Tibial nerve (tissue), 4 donors: ENCODE measurements around the gene KIRREL3. TPM values are rescaled to one million over a fixed set of nuclear protein-coding genes. Genes with fewer than 3 reads are reported as not detected.

ENCODE experiments used
- DNase-seq, 2 donors: peaks; one replicate each; pipeline ENCODE4 v3.0.0-alpha.2; 2019; ENCODE audit warnings: low spot score in 2 of 2
- H3K27ac ChIP-seq, 4 donors: fragments of 200-600 bp; sonication (generic) in 3 of 4; one replicate each; pipeline ENCODE4 v1.5.1; 2017 to 2019; ENCODE audit warnings: mild to moderate bottlenecking in 1 of 4
- H3K27me3 ChIP-seq, 2 donors: fragments of 200-600 bp; sonication (generic) in 1 of 2; one replicate each; pipeline versions ENCODE4 v1.5.1 to v1.6.0; 2017 to 2019
- H3K36me3 ChIP-seq, 3 donors: fragments of 200-600 bp; sonication (generic); one replicate each; pipeline ENCODE4 v1.5.1; 2018 to 2019
- H3K4me1 ChIP-seq, 4 donors: fragments of 200-600 bp; sonication (generic) in 3 of 4; one replicate each; pipeline ENCODE4 v1.5.1; 2017 to 2019
- H3K4me3 ChIP-seq, 4 donors: fragments of 200-600 bp; sonication (generic) in 3 of 4; one replicate each; pipeline ENCODE4 v1.5.1; 2017 to 2019; ENCODE audit warnings: mild to moderate bottlenecking in 1 of 4, moderate library complexity in 1 of 4
- H3K9me3 ChIP-seq, 4 donors: fragments of 200-600 bp; sonication (generic) in 3 of 4; one replicate each; pipeline ENCODE4 v1.5.1; 2017 to 2019
- CTCF ChIP-seq, 5 experiments: fragments of 200-600 bp in 3 of 5; fragments of 450-650 bp in 2 of 5; sonication (generic) in 3 of 5; IDR thresholded peaks; one replicate each; pipeline ENCODE4 v1.5.1; 2016 to 2019; ENCODE audit warnings: antibody characterized with exemption in 5 of 5, mild to moderate bottlenecking in 3 of 5, moderate library complexity in 2 of 5
- EP300 ChIP-seq, 2 donors: sonication (generic); formaldehyde crosslinking; IDR thresholded peaks; one replicate each; pipeline ENCODE4 v1.6.1; 2017; ENCODE audit warnings: antibody characterized with exemption in 2 of 2, mild to moderate bottlenecking in 1 of 2
- POLR2A ChIP-seq, 2 donors: fragments of 450-650 bp; IDR thresholded peaks; one replicate each; pipeline ENCODE4 v1.6.1; 2017; ENCODE audit warnings: antibody characterized with exemption in 2 of 2, mild to moderate bottlenecking in 2 of 2, moderate library complexity in 2 of 2
- WGBS, 2 donors: methylation state at CpG; one replicate each; pipeline ENCODE4 v1.1.5; 2018; 5-methylcytosine and 5-hydroxymethylcytosine counted together
- total RNA-seq, 4 donors: library from RNA; depleted of rRNA; stranded (reverse); fragments of >200 nt; gene quantifications; one replicate each; pipeline ENCODE4 v1.1.0, GENCODE V29; 2016

Gene KIRREL3
- total RNA-seq, 4 donors from 2014 or later = not detected

GRCh38 chr11:126664643-126665042, 335.9 kb downstream of the KIRREL3 start:
- 83 to 98% methylated on average over 2 of the region's 2 CpGs for WGBS, 2 donors
- no peak overlapping the region for H3K4me3 ChIP-seq

GRCh38 chr11:126663749-126664592, 336.6 kb downstream of the KIRREL3 start:
- H3K36me3 ChIP-seq = no peaks in the 10 kb centered on the region
- TF ChIP-seq POLR2A (IDR thresholded peaks at IDR 0.05) = no peak
- TF ChIP-seq CTCF (IDR thresholded peaks at IDR 0.05) = no peak
- WGBS, 2 donors = 71 to 74% methylated on average over 3 of the region's 3 CpGs
- no peaks in the 10 kb centered on the region for H3K9me3 ChIP-seq
- H3K27ac ChIP-seq = no peak overlapping the region
- DNase-seq = no peak
- H3K4me3 ChIP-seq = no peak overlapping the region
- no peaks in the 10 kb centered on the region for H3K4me1 ChIP-seq
- H3K27me3 ChIP-seq = no peaks in the 10 kb centered on the region

More at GRCh38 chr11:126664643-126665042, 335.9 kb downstream of the KIRREL3 start:
- Histone ChIP-seq H3K4me1 (no peaks in the 10 kb centered on the region), H3K9me3 (no peaks in the 10 kb centered on the region), H3K27ac (no peak overlapping the region), H3K27me3 (no peaks in the 10 kb centered on the region), H3K36me3 (no peaks in the 10 kb centered on the region)
- no peak for DNase-seq
- TF ChIP-seq EP300 (IDR thresholded peaks at IDR 0.05) = no peak
- no peak for TF ChIP-seq POLR2A (IDR thresholded peaks at IDR 0.05)
- no peak for TF ChIP-seq CTCF (IDR thresholded peaks at IDR 0.05)

- WGBS, 2 donors = 76 to 83% methylated on average over 8 of the region's 8 CpGs
- Histone ChIP-seq H3K36me3 (no peaks in the 10 kb centered on the region), H3K4me3 (no peak overlapping the region), H3K27ac (no peak overlapping the region), H3K4me1 (no peaks in the 10 kb centered on the region), H3K9me3 (no peaks in the 10 kb centered on the region), H3K27me3 (no peaks in the 10 kb centered on the region)
- no peak for DNase-seq
- no peak for TF ChIP-seq POLR2A (IDR thresholded peaks at IDR 0.05)
These were observed 338.4 kb downstream of the KIRREL3 start for GRCh38 chr11:126662035-126662790.

- TF ChIP-seq EP300 (IDR thresholded peaks at IDR 0.05) (no peak), POLR2A (IDR thresholded peaks at IDR 0.05) (no peak), CTCF (IDR thresholded peaks at IDR 0.05) (no peak)
- no peaks in the 10 kb centered on the region for H3K27me3 ChIP-seq
- no peaks in the 10 kb centered on the region for H3K9me3 ChIP-seq
- H3K4me3 ChIP-seq = no peak overlapping the region
- DNase-seq = no peak
- no peak overlapping the region for H3K27ac ChIP-seq
- H3K4me1 ChIP-seq = no peaks in the 10 kb centered on the region
- no peaks in the 10 kb centered on the region for H3K36me3 ChIP-seq
- 62 to 65% methylated on average over 2 of the region's 2 CpGs for WGBS, 2 donors
These were observed 339.7 kb downstream of the KIRREL3 start for GRCh38 chr11:126660761-126661425.

- WGBS, 2 donors = 72 to 73% methylated on average over 5 of the region's 5 CpGs
- no peak overlapping the region for H3K27ac ChIP-seq
These were observed 340.2 kb downstream of the KIRREL3 start for GRCh38 chr11:126660321-126660720.

More at GRCh38 chr11:126660321-126660720, 340.2 kb downstream of the KIRREL3 start:
- H3K4me3 ChIP-seq = no peak overlapping the region
- no peak for DNase-seq
- peaks cover 0 to 6% (median 0%) of the 10 kb centered on the region in 4 donors for H3K4me1 ChIP-seq
- no peaks in the 10 kb centered on the region for H3K27me3 ChIP-seq
- TF ChIP-seq EP300 (IDR thresholded peaks at IDR 0.05) (no peak), CTCF (IDR thresholded peaks at IDR 0.05) (no peak), POLR2A (IDR thresholded peaks at IDR 0.05) (no peak)
- H3K36me3 ChIP-seq = no peaks in the 10 kb centered on the region
- H3K9me3 ChIP-seq = no peaks in the 10 kb centered on the region
